GM21619 (cell line): ENCODE data around the gene POLD4.
A peak's percentile ranks its signal among the peaks of the same experiment; 100 is the strongest.
"Not testable (repeated sequence)": the region's sequence is repeated elsewhere in the genome, so short reads cannot be mapped to it uniquely, and the experiment has no call there.

Experiments used
- ATAC-seq: cut with Tn5 transposase; IDR thresholded peaks from one replicate; pipeline ENCODE4 v1.9.1; 2021; ENCODE audit not compliant: unreplicated experiment

Gene POLD4

DNA sequence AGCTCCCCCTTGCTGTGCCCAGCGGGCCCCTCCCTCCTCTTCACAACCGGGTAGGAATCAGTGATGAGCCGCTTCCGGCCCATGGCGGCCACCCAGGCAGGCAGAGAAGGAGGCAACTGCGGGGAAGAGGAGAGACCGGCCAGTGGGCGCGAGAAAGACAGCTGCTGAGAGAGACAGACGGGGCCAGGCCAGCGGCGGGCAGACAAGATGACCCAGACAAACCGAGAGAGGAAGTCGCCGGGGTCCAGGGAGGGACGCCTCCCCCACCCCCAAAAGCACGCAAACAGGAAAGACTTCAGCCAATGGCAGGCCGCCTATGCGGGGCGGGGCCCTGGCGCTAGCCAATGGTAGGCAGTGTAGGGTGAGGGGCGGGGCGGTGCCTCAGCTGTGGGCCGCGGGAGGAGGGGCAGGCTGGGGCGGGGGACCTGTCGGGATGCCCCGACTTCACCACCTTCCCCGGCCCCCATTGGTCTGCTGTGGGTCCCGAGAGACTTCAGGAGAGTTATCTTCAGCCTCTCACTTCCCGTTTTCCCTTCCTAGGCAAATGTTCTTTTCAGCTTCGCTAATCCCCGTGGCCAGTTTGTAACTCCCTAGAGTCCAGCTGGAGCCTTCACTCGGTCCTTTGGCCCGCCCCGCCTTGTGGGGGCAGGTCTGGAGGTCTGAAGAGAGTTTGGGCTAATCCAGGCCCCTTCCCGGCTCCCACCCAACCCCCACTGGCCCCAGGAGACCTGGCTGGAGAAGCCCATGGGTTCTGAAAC lies at the start of gene POLD4:
Gene POLD4, minus strand, starts transcription at position 230 of the 758 bp plus-strand sequence. Its CDS starts 147 bp downstream, at position 83.
- ATAC-seq = peak; percentile 63

DNA sequence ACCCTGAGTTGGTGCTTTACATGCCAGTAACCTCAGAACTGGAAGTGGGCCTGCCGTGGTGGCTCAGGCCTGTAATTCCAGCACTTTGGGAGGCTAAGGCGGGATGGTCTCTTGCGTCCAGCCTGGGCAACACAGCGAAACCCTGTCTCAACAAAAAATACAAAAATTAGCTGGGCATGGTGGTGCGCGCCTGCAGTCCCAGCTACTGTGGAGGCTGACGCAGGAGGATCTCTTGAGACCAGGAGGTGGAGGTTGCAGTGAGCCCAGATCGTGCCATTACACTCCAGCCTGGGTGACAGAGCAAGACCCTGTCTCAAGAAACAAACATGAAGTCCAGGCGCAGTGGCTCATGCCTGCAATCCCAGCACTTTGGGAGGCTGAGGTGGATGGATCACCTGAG lies 49.7 kb upstream of the POLD4 start:
- not testable (repeated sequence) for ATAC-seq

DNA sequence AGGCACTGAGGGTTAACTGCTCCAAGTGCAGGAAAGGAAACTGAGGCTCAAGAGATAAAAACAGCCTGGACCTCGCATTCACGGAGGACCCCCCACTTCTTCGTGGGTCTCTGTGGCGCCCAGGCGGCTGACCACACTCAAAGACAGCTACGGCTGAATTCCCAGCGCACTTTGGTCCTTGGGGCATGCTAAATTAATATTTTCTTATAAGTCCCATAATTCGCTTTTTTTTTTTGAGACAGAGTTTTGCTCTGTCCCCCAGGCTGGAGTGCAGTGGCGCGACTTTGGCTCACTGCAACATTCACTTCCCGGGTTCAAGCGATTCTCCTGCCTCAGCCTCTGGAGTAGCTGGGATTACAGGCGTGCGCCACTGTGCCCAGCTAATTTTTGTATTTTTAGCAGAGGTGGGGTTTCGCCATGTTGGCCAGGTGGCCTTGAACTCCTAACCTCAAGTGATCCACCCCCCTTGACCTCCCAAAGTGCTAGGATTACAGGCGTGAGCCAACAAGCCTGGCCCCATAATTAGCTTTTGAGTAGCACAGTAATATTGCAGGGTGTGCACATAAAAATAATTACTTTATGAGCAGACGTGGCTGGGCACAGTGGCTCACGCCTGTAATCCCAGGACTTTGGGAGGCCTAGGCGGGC lies 49.0 kb upstream of the POLD4 start:
- not testable (repeated sequence) for ATAC-seq

DNA sequence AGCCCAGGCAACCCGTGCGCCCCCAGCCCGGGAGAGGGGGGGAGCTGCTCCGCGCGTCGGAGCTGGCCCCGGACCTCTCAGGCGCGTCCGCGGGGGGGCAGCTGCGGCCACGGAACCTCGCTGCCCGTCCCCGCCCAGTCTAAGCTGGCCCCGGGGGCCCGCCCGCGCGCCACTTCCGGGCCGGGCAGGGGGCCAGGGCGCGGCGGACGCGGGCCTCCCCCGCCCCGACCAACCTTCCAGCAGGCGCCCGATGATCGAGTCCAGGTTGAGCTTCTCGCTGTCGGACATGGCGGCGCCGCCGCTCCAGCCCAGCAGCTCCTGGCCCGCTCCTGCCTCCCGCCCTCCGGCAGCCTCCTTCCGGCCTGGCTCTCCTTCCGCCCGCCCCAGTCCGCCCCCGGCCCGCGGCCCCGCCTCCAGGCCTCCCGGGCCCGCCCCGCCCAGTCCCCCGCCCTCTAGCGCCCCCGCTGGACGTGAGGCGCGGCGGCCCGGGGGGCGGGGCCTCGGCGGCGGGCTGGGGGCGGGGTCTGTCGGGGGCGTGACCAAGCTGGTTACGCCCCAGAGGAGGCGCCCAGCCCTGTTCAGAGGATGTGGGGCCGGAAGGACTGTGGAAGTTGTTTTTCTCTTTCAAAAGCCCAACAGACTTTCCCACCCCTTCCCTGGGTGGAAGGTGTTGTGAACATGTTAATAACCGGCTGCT lies 48.3 kb upstream of the POLD4 start, which contains the start of gene PPP1CA:
Gene PPP1CA, minus strand, starts transcription at position 364 of the 697 bp plus-strand sequence. Its CDS starts 76 bp downstream, at position 288.
- ATAC-seq = peak; percentile 51

DNA sequence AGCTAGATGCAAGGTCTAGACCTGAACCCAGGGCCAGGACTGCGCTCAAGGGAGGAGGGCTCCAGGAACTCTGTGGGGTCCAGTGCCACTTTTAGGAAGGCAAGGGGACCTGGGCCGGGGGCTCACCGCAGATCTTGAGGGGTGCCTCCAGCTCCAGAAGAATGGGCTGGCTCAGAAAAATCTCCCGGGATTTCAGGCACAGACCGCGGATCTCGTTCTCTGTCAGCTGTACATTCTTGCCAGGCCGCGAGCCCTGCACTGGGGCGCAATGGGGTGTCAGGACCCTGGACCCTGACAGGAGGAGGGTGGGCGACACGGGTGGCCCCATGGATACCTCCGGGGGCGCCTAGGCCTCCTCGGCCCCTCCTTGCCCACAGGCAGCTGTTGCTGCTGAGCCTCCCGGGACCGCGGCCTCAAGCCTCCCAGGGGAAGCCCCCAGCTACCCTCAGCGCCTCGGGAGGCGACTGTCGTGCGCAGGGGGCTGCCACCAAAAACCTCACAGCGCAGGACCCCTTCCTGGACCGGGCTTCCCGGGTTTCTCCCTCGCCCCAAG lies 47.7 kb upstream of the POLD4 start:
- peak; percentile 12 for ATAC-seq

DNA sequence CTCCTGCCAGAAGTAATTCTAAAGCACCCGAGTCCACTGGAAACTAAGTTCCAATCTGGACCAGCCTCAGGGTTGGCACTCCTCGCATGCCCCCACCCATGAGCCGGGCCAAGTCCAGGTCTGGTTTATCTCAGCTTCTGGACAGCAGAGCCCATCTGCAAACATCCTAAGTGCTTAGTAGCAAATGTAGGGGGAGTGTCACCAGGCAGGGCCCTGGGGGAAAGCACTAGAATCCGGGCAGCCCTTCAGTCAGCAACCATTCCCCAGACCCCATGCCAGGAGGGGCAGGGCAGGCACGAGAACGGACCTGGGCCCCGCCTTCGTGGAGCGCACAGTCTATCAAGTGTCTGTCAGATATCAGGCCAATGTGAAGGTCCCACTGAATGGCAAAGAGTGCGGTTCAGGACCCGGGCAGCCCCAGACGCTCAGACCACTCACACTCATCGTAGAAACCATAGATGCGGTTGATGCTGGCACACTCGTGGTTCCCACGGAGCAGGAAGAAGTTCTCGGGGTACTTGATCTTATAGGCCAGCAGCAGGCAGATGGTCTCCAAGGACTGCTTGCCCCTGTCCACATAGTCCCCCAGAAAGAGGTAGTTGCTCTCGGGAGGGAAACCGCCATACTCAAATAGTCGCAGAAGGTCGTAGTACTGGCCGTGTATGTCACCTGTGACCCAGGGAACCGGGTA lies 47.0 kb upstream of the POLD4 start:
- ATAC-seq = no peak

DNA sequence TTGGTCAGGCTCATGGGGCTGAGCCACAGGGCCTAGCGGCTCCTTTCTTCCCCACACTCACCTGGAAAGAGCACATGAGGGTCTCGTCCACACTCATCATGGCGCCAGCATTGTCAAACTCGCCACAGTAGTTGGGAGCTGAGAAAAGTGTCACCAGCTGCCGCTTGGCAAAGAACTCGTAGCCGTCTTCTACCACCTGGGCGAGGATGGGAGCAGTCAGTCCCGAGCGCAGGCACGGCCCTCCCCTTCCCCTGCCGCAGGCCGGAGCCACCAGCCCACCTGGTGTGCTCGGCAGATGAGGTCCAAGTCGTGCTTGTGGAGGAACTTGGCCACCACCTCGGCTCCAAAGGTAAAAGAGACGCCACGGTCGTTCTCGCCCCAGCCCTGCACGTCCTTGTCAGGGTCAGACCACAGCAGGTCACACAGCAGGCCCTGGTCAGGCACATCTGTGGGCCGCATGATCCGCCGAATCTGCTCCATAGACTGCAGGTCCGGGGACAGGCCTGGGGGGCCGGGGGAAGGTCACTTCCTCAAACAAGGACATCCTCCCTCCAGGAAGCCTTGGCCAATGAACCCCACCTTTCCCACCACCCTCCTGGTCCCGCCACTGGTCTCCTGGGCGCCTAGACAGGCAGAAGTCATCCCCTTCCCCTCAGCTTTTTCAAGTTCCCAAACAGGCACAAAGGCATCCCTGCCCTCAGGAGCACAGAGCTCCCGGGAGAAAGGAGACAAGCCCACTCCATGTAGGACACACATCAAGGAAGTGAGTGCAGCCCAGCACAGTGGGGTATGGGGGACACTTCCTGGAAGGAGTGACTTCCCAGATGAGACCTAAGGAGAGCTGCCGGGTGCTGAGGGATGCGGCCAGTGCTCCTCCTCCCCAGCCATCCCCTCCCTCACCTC lies 45.6 kb upstream of the POLD4 start:
- ATAC-seq = no peak

DNA sequence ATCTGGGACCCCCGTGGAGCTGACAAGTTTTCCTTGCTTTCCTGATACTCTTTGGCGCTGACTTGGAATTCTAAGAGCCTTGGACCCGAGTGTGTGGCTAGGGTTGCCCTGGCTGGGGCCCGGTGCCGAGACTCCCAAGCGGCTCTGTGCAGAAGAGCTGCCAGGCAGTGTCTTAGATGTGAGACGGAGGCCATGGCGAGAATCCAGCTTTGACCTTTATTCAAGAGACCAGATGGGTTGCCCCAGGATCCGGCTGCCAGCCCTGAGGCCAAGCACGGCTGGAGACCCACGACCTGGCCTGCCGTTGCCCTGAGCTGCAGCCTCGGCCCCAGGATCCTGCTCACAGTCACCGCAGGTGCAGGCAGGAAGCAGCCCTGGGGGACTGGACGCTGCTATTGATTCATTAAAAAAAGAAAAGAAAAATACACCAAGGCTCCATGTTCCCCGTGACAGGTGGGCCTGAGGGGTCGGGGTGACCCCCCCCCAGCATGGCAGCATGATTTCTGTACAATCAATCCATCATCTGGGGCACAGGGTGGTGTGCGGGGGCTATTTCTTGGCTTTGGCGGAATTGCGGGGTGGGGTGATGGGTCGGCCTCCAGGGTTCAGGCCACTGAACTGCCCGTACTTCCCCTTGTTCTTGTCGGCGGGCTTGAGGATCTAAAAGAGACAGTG lies 44.8 kb upstream of the POLD4 start:
- no peak for ATAC-seq

DNA sequence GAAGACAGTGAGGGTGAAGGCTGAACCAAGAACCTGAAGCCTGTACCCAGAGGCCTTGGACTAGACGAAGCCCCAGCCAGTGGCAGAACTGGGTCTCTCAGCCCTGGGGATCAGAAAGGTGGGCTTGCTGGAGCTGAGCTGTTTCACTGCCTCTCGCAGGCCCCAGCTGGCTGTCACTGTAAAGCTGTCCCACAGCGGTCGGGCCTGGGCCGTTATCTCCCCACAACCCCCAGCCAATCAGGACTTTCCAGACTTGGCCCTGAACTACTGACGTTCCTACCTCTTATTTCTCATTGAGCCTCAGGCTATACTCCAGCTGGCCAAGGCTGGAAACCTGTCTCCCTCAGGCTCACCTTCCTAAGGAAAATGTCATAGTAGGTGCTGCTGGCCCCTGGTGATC lies 44.2 kb upstream of the POLD4 start:
- ATAC-seq = no peak

DNA sequence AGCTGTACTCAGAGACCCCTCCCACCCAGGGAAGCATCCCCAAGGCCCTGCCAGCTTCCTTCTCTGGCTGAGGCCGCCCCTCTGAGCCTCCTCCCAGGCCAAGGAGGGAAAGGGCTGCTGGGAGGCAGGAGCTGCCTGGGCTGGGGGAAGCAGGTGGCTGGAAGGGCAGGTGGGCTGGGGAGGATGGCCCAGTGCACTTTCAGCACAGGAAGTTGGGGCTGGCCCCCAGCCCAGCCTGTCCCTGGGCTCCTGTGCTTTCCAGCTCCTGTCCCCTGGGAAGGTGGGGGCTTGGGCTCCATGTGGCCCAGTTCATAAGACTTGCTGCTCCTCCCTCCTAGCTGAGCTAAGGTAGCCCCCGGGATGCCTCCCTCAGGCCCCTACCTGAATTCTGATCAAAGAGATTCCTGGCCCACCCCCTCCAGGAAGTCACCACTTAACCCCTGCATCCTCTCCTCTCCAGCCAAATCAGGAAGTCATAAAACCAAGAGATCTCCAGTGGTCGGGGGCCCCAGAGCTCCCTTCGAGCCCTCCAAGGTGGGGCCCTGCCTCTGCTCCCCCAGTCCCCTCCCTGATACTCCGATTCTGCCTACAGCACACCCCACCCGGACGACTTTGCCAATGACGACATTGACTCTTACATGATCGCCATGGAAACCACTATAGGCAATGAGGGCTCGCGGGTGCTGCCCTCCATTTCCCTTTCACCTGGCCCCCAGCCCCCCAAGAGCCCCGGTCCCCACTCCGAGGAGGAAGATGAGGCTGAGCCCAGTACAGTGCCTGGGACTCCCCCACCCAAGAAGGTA lies 43.4 kb upstream of the POLD4 start:
- no peak for ATAC-seq

DNA sequence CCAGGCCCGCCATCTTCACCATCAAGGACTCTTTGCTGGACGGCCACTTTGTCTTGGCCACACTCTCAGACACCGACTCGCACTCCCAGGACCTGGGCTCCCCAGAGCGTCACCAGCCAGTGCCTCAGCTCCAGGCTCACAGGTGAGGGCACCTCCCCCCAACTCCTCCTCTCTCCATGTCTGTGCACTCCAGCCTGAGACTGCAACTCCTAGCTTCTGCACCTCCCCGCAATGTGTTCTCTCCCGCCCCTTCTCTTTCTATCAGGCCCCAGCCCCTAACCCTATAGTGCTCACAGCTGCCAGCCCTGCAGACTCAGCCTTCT lies 42.9 kb upstream of the POLD4 start:
- ATAC-seq = no peak

DNA sequence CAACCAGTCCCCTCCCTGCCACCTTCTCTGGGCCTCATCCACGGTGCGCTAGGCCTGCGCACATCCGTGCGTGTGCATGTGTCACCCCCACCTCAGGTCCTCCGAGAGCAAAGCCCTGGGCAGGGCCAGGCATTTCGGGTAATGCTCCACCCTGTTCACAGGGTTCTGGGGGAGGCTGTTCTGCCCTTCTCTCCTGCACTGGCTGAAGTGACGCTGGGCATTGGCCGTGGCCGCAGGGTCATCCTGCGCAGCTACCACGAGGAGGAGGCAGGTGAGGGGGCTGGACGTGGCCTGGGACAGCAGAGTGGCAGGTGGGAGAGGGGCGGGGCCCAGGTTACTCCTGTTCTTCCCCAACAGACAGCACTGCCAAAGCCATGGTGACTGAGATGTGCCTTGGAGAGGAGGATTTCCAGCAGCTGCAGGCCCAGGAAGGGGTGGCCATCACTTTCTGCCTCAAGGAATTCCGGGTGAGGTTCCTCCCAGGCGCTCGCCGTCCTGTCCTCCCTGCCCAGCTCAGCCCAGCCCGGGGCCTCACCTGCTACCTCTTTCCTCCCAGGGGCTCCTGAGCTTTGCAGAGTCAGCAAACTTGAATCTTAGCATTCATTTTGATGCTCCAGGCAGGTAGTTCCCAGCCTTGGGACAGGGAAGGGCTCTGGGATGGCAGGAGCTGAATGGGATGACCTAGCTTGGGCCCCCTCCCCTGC lies 42.4 kb upstream of the POLD4 start:
- no peak for ATAC-seq

DNA sequence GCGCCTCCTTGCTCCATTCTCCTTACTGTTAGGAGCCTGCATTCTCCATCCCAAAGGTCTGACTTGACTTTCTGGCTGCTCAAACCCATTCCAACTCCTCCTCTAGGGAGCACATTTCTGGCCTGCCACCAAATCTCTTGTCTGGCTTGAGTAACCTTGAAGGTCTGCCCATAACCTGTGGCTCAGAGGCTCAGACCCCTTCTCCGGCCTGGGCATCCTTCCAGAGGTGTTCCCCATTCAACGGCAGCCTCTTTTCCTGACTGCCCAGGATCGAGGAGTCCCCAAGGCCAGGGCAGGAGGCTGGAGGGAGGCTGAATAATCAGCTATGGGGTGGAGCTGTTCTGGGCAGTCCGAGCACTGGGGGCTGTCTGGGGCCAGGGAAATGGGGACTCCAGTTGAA lies 40.6 kb upstream of the POLD4 start:
- no peak for ATAC-seq

DNA sequence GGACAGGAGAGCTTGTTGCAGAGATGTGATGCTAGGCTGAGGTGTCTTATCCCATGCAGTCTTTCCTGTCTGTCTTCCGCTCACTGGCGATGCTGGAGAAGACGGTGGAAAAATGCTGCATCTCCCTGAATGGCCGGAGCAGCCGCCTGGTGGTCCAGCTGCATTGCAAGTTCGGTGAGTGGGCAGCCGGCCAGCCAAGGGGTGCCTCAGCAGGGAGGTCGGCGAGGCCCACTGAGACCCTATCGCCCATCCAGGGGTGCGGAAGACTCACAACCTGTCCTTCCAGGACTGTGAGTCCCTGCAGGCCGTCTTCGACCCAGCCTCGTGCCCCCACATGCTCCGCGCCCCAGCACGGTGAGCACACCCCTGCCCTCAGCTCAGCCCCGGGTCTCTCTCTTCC lies 40.1 kb upstream of the POLD4 start:
- no peak for ATAC-seq

DNA sequence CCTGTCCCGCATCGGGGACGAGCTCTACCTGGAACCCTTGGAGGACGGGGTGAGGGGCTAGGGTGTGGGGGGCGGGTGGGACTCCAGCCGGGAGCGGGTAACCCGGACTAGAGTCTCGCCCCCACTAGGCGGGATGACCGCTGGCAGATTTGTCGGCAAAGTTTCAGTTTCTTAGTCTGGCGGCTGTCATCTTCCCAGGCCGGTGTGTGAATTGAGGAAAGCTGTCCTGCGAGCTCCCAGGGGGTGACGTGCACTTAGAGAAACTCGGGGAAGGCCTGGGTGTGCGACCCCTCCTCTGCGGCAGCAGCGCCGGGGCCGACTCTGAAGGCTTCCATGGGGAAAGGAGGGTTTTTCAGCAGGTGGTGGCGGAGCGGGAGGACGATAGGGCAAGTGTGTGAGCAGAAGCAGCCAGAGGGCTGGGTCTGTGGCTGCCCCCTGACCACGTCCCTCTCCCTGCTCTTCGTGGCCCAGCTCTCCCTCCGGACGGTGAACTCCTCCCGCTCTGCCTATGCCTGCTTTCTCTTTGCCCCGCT lies 38.9 kb upstream of the POLD4 start:
- peak; percentile 14 for ATAC-seq

DNA sequence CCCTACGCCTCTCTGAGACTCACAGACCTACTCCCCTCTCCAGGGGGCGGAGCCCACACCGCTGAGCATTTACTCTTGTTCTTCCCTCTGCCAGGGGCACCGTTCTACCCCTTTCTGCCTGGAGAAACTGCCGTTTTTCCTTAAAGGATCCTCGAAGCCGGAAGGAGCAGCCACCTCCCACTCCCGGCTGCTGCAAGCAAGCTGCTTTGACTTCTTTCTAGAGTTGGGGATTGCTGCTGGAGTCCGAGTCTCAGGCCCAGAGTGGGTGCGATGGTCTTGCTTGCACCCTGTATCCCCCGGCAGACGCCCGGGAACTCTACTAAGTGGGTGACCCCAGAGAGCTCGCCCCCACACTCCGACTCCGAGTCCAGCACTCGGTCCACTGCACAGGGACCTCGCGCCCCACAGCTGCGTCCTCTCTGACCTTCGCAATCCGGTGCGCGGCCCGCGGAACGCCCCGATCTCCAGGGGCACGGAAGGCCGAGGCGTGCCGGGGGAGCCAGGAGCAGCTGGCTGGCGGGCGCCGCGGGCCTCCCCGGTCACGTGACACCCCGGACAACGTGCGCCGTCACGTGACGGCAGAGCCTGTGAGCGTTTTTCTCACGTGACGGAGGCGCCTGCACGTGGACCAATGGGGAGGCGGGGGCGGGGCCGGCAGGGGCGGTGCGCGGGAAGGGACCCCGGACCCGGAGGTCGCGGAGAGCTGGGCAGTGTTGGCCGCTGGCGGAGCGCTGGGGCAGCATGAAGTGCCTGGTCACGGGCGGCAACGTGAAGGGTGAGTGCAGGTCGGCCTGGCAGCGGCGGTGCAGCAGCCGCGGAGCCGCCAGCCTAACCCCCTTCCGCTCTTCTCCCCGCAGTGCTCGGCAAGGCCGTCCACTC lies 38.2 kb upstream of the POLD4 start, which contains the start of gene RAD9A:
Gene RAD9A, plus strand, starts transcription at position 683 of the 879 bp plus-strand sequence. Its CDS starts 59 bp downstream, at position 742.
- peak; percentile 48 for ATAC-seq

DNA sequence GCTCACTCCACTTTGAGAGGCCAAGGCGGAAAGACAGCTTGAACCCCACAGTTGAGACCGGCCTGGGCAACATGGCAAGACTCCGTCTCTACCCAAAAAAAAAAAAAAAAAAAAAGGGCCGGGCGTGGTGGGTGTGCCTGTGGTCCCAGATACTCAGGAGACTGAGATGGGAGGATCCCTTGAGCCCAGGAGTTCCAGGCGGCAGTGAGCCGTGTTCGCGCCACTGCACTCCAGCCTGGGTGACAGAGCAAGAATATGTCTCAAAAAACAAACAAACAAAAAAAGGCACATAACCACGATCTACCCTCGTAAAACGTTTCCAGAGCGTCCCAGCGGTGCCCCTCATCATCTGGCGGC lies 37.6 kb upstream of the POLD4 start:
- no peak for ATAC-seq
